Glutamatergic neuron (in vitro differentiated cells): Measurements from ENCODE around the gene AXIN2. TPM values are rescaled to one million over a fixed set of nuclear protein-coding genes. Genes with fewer than 3 reads are reported as not detected.

Source experiments
- DNase-seq: peaks from one replicate; pipeline ENCODE4 v3.0.0; 2022
- H3K27ac Mint-ChIP-seq: one replicate; pipeline ENCODE4 v1.8.0; 2020; ENCODE audit warnings: mild to moderate bottlenecking, mixed read lengths, inconsistent platforms; ENCODE audit not compliant: unreplicated experiment
- H3K27me3 Mint-ChIP-seq: one replicate; pipeline ENCODE4 v1.8.0; 2020; ENCODE audit warnings: mild to moderate bottlenecking, moderate library complexity, mixed read lengths, inconsistent platforms; ENCODE audit not compliant: unreplicated experiment
- H3K36me3 Mint-ChIP-seq: one replicate; pipeline ENCODE4 v1.8.0; 2020; ENCODE audit warnings: mild to moderate bottlenecking, mixed read lengths, inconsistent platforms; ENCODE audit not compliant: unreplicated experiment
- H3K4me1 Mint-ChIP-seq: one replicate; pipeline ENCODE4 v1.8.0; 2020; ENCODE audit warnings: mild to moderate bottlenecking, low read depth, mixed read lengths, inconsistent platforms; ENCODE audit not compliant: unreplicated experiment
- H3K4me3 Mint-ChIP-seq: one replicate; pipeline ENCODE4 v1.8.0; 2020; ENCODE audit warnings: mild to moderate bottlenecking, mixed read lengths, inconsistent platforms; ENCODE audit not compliant: unreplicated experiment
- H3K9me3 Mint-ChIP-seq: one replicate; pipeline ENCODE4 v1.8.0; 2020; ENCODE audit warnings: mild to moderate bottlenecking, moderate library complexity, mixed read lengths, inconsistent platforms; ENCODE audit not compliant: unreplicated experiment
- total RNA-seq: library from RNA; stranded (reverse); fragmentation: NEBNext Ultra II Directional; extraction: Animal tissue kit (Norgen Biotek cat#: 25700); gene quantifications from one replicate; pipeline ENCODE4 v1.2.1, GENCODE V29; 2021; ENCODE audit not compliant: unreplicated experiment
- TF ChIP-seq, protein P1 (sequence below): fragments of 200-600 bp; sonication (generic); IDR thresholded peaks from one replicate; pipeline ENCODE4 v1.5.0; 2021; ENCODE audit not compliant: partially characterized antibody, unreplicated experiment

The AXIN2 gene
- total RNA-seq, 1 donor from 2014 or later, result 26.5 TPM

DNA sequence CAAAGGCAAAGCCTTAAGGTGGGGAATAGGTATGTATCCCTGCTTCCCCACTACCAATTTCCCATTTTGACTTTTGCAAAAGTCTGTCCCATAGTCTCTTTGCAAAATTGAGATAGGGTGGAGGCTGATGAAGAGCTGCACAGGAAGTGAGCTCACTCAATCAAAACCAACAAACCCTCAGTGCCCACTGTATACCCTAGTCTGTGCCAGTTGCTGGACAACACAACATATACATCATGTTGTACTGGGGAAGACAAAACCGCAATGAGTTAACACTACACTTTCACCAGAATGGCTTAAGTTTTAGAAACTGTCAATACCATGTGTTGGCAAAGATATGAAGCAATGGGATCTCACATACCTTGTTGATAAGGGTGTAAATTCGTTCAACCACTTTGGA is 40.4 kb upstream of the AXIN2 start:
- no peaks in the 10 kb centered on the region for H3K9me3 Mint-ChIP-seq
- H3K27ac Mint-ChIP-seq, result no peak overlapping the region
- H3K36me3 Mint-ChIP-seq, result no peaks in the 10 kb centered on the region
- TF ChIP-seq, protein P1, sequence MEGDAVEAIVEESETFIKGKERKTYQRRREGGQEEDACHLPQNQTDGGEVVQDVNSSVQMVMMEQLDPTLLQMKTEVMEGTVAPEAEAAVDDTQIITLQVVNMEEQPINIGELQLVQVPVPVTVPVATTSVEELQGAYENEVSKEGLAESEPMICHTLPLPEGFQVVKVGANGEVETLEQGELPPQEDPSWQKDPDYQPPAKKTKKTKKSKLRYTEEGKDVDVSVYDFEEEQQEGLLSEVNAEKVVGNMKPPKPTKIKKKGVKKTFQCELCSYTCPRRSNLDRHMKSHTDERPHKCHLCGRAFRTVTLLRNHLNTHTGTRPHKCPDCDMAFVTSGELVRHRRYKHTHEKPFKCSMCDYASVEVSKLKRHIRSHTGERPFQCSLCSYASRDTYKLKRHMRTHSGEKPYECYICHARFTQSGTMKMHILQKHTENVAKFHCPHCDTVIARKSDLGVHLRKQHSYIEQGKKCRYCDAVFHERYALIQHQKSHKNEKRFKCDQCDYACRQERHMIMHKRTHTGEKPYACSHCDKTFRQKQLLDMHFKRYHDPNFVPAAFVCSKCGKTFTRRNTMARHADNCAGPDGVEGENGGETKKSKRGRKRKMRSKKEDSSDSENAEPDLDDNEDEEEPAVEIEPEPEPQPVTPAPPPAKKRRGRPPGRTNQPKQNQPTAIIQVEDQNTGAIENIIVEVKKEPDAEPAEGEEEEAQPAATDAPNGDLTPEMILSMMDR, result no peak
- no peak overlapping the region for H3K4me3 Mint-ChIP-seq
- peaks cover 2% of the 10 kb centered on the region for H3K27me3 Mint-ChIP-seq
- DNase-seq, result no peak
- H3K4me1 Mint-ChIP-seq, result no peaks in the 10 kb centered on the region

DNA sequence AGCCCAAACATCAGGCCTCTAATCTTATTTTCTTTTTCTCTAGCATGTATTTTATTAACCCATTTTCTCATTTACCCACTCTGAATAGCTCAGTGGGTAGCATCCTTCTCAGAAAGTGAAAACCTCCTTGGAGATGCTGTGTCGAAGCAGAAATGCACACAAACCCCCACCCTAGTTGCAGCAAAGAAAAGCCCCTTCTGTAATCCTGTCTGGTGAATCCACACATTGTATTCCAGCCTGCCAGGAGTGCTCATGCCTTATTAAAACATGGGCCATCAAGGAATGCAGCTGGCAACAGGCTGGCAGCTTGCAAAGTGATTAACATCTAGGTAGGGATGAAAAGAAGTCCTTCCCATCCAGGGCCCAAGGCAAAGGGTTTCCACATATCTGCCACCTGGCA is 39.7 kb upstream of the AXIN2 start:
- Mint-ChIP-seq H3K4me3 (no peak overlapping the region), H3K9me3 (no peaks in the 10 kb centered on the region), H3K27me3 (peaks cover 2% of the 10 kb centered on the region), H3K27ac (no peak overlapping the region), H3K4me1 (no peaks in the 10 kb centered on the region), H3K36me3 (no peaks in the 10 kb centered on the region)
- no peak for DNase-seq
- TF ChIP-seq, protein P1, result no peak

DNA sequence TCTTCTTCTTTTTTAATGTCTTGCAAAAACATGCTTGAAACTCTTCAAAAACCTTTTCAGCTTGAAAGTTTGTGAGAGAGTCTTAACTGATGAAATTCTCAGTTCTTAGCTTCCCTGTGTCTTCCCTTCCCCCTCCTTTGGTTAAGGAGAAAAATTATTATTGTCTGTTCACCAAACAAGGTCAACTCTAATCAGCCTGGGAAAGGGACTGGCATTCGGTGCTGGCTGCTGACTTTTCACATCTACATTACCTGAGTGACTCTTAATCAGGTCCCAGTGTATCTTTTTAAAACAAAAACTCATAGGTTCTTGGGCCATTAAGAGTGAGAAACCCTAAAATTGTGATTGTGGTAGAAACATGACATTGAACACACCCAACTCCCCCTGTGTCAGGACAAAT is 39.1 kb upstream of the AXIN2 start:
- H3K36me3 Mint-ChIP-seq, result no peaks in the 10 kb centered on the region
- no peaks in the 10 kb centered on the region for H3K4me1 Mint-ChIP-seq
- H3K27ac Mint-ChIP-seq, result no peak overlapping the region
- DNase-seq, result no peak
- H3K9me3 Mint-ChIP-seq, result no peaks in the 10 kb centered on the region
- no peak overlapping the region for H3K4me3 Mint-ChIP-seq
- H3K27me3 Mint-ChIP-seq, result peaks cover 2% of the 10 kb centered on the region
- TF ChIP-seq, protein P1, result no peak

DNA sequence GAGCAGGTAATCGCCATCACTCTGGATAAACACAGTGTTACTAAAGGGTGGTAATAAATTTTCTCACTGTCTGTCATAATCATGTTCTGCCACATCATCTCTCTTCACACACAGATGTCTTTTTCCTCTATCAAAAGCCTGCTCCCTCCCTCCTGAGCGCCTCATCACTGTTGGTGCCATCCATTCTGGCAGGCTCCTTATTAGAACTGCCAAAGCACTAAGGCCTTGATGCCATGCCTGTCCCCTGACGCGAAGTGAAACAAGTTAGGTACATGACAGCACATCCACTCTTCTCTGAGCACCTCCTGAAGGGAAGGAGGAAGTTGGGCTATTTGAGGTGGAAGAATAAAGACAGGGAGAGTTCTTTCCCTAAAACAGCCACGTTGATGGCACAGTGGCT is 38.2 kb upstream of the AXIN2 start:
- Mint-ChIP-seq H3K27me3 (peaks cover 4% of the 10 kb centered on the region), H3K4me3 (no peak overlapping the region), H3K27ac (no peak overlapping the region), H3K9me3 (no peaks in the 10 kb centered on the region), H3K36me3 (no peaks in the 10 kb centered on the region), H3K4me1 (no peaks in the 10 kb centered on the region)
- TF ChIP-seq, protein P1, result no peak
- DNase-seq, result no peak

GRCh38 chr17:65598746-65599145 is 37.3 kb upstream of the AXIN2 start:
- H3K36me3 Mint-ChIP-seq, result no peaks in the 10 kb centered on the region
- DNase-seq, result no peak
- TF ChIP-seq, protein P1, result no peak
- H3K4me3 Mint-ChIP-seq, result no peak overlapping the region
- no peak overlapping the region for H3K27ac Mint-ChIP-seq
- H3K27me3 Mint-ChIP-seq, result peaks cover 2% of the 10 kb centered on the region
- H3K9me3 Mint-ChIP-seq, result no peaks in the 10 kb centered on the region
- H3K4me1 Mint-ChIP-seq, result peaks cover 5% of the 10 kb centered on the region
